HL-60/S4 treated with retinoic acid at 250 ng/mL for 4 days and 3 days (cell line): ENCODE measurements around the gene CSTF2T.
"Not testable (repeated sequence)": the region's sequence is repeated elsewhere in the genome, so short reads cannot be mapped to it uniquely, and the experiment has no call there.

Experiments used
- in situ Hi-C: fragments of 300-500 bp; cut with MboI; formaldehyde crosslinking; loops from 2 replicates; pipeline ENCODE4 v1.7.0; 2022; ENCODE audit warnings: low sequenced_read_pairs

CSTF2T gene

DNA sequence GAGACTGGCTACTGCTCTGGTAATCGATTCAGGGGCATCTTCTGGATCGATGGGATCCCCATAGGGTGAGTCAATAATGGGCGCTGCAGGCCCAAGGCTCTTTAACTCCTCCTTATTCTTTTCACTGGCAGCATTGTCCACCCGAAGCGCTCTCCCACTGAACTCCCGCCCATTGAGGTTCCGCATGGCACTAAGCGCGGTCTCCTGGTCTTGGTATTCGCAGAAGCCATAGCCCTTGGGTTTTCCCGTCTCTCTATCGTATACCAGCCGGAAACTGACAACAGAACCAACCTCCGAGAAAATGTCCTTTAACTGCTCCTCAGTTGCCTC is 285 bp downstream of the CSTF2T start:
- in situ Hi-C loops = no loop called here

DNA sequence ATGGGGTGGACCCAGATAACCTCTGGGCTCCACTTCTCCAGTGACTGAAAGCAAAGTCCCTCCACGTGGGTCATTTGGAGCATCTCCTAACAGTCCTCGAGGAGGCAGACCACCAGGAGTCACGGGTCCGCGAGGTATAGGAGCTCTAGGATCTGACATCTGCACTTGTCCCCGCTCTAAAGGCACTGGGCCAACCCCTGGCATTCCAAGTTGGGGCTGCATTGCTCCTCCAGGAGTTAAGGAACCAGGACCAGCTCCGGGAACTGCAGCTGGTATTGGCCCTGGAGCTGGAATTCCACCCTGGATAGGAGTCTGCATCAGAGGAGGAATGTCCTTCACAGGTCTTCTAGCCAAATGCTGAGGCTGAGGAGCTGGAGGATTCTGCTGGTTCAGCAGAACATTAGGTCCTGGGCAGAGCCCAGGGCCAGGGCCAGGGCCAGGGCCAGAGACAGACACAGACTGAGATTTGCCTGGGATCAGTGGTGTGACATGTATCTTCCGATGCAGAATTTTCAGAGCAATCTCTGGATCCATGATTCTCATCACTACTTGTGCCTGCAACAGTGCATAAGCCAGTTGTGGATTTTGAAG is 827 bp downstream of the CSTF2T start:
- in situ Hi-C loops = no loop called here

DNA sequence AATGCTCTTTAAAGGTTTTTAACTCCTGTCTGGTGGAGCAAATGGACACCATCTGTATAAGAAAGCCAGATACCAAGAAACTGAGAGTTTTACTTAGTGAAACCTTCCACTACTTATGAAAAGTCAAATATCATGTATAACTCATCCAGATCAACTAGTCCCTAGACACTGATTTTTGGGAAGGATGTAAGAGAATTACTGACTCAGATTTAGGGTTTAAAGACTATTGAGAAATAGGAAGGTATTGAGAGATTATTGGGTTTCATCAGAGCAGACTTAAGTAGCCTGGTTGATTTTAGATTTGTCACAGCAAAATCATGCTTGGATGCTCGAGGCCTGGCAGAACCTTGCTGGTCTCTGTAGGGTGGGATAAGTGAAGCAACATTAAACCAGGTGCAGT is 3.1 kb downstream of the CSTF2T start:
- in situ Hi-C loops = no loop called here

DNA sequence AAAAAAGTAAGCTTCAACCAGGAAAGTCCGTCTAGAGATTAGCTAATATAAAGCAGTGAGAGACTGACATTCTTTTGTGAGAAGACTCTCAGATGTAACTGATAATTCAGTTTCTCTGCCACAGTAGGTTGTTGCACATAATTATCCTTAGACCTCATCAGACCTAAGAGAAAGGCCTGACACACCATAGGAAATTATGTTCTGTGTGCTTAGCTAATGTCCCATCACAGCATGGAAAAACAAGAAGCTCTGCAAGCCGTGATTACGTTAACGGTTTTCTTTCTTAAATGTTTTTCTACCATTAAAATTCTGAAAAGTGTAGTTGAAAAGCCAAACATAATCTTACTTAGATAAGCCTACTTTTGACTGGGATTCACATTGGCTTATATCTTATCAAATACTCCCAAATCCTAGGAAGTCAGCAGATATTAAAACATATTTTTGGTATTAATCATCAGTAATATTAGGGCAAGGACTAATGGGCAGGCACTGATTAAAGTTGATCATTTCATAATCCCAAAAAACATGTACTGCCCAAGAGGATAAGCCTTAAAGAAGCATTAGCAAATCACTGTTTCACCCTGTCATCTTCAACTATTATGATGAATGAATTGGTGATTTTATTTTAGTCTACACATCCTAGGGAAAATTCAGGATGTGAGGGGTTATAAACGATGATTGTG is 5.2 kb downstream of the CSTF2T start:
- in situ Hi-C loops = no loop called here

DNA sequence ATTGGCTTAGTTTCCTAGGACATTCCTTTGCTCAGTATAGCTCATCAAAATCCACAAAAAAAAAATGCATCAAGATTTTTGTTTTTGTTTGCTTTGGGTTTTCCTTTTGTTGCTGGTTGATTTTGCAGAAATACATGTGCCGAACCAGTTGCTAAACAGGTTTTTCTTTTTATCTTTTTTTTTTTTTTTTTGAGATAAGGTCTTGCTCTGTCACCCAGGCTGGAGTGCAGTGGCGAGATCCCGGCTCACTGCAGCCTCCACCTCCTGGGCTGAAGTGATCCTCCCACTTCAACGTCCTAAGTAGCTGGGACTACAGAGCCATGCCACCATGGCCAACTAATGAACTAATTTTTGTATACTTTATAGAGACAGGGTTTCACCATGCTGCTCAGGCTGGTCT is 8.3 kb downstream of the CSTF2T start:
- in situ Hi-C loops = no loop called here

DNA sequence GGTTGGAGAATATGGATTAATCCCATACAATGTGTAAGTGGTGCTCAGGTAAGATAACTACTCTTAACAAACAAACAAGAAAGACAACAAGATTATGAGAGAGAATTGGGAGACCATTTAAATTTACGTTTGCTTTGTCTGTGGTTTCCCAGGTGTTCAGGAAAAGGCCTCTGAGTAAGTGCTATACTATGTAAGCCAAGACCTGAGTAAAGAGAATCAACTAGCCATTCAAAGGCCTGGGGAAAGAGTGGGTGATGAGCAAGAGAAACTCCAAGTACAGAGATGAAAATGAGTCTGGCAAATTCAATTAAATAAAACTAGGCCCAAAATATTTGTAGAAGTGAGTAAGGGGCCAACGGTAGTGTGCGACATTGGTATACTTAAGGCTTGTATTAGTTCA is 9.9 kb downstream of the CSTF2T start:
- in situ Hi-C loops = no loop called here

DNA sequence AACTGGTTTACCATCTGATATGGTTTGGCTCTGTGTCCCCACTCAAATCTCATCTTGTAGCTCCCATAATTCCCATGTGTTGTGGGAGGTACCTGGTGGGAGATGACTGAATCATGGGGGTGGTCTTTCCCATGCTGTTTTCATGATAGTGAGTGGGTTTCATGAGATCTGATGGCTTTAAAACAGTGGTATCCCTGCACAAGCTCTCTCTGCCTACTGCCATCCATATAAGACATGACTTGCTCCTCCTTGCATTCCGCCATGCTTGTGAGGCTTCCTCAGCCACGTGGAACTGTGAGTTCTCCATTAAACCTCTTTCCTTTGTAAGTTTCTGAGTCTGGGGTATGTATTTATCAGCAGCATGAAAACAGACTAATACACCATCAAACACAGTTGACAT is 10.6 kb downstream of the CSTF2T start:
- in situ Hi-C loops = not testable (repeated sequence)

DNA sequence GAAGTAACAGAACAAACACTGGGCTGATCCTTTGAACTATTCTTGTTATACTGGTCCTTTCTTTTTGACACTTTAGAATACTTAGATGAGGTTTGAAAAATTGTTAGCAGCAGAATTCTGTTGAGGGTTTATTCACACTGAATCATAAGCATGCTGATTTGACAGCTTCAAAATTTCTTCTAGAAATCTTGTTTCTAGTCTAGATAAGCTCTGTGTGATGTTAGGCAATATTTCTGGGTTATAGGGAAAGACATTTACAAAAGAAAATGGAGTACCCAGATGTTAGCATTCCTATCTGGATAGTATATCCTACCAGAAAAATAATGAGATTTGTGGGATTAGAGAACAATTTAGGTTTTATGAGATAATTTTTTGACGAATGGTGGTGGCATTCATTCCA is 12.1 kb downstream of the CSTF2T start:
- in situ Hi-C loops = no loop called here

DNA sequence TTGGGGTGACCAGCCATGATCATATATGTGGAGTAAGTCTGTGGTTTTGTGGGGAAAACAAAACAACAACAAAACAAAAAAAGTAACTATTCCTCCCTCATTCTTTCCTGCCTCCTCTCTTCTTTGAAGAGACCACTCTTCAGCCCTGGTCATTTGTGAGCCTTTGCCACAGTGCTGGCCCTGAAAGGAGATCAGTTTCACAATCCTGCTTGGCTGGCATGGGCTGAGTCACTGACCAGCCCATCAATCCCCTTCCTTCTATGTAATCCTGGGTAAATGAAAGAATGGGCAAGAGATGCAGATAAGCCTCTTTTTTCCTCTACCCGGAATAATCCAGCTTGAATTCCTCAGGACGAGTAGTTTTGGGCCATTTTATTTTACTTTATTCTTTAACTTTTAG is 13.6 kb downstream of the CSTF2T start:
- in situ Hi-C loops = no loop called here

DNA sequence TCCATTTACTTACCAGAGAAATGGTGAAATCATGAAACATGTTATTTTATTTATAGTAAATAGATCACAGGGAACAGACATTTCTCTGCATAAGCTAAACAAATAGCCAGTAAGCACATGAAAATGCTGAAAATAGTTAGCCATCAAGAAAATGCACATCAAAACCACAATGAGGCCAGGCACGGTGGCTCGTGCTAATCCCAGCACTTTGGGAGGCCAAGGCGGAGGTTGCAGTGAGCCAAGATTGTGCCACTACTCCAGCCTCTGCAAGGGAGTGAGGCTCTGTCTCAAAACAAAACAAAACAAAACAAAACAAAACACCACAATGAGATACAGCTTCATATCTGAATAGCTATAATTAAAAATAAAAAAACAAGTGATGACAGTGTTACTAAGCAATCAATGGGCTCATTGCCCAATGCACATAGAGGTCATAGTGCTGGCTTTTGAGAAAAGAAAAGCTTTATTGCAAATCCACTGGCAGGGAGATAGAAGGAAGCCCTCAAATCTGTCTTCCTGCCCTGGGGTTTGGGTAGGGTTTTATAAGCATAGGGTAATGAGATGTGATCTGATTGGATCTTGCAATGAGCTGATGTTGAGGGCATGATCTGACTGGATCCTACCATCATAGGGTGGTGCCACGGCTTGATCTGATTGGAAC is 16.2 kb downstream of the CSTF2T start:
- in situ Hi-C loops = no loop called here

DNA sequence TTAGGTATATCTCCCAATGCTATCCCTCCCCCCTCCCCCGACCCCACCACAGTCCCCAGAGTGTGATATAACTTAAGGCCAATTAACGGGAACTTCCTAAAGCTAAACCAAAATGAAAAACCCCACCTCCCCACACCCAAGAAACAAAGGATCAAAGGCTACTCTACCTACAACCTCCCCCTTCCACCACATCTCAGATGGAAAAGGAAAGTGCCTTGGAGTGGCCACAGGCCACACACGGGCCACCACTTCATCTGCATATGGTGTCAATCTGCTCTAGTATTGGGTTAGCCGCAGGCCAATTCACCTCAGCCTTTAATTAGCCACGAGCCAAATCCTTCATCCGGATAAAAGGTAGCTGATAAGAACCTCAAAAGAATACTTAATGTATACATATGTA is 19.6 kb downstream of the CSTF2T start:
- in situ Hi-C loops = no loop called here

DNA sequence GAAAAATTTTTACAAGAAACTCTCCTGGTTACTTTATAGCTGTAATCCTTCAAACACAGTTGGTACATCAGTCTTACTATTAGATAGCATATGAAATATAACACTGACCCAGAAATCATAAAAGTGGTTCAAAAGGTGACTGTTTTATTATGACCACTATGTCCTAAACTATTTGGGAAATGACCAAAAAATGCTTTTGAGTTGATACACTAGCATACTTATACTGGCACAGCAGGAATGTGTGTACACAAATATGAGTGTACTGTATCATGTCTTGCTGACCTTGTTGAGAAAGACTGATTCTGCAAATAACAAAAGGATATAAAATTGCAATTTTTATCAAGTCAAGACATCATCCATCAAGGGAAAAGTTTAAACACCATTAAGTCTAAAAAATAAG is 24.3 kb downstream of the CSTF2T start:
- in situ Hi-C loops = no loop called here

DNA sequence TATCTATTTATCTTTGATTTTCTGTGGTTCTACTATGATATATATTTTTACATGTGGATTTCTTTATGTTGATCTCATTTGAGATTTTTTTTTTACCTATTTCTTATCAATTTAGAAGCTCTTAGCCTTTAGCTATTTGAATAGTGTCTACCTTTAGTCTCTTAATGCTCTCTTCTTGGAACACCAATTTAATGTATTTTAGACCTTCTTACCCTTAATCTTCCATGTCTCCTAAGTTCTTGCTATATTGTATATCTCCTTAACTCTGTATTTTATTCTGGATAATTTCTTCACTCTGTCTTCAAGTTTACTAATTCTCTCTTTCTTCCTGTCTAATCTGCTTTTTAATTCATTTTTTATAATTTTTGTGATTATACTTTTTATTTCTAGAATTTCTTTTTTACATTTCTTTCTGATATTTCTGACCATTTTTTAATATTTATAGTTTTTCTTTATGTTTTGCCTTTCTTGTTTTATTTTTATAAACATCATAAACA is 27.3 kb downstream of the CSTF2T start:
- in situ Hi-C loops = no loop called here

DNA sequence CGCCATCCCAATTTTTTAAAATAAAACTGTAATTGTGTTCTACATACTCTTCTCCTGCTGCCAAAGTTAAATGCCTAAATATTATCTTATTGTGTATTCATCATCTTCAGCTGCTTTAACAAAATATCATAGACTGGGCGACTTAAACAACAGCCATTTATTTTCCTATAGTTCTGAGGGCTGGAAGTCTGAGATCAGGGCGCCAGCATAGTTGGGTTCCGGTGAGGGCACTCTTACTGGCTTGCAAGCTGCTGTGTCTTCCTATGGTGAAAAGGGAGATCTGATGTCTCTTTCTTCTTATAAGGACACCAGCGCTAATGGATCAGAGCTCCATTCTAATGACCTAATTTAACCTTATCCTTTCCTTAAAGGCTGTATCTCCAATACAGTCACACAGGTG is 30.4 kb downstream of the CSTF2T start:
- in situ Hi-C loops = no loop called here

DNA sequence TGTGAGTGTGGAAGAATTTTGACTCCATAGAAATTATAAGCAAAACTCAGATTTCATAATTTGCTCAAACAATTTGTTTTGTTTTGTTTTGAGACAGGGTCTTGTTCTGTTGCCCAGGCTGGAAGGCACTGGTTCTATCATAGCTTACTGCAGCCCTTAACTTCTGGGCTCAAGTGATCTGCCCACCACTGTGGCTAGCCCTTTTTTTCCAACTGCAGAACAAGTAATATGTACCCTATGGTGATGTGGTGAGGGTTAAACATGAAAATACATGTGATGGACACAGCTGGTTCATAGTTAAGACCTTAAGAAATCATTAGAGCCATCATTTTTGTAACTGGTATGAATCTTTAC is 31.1 kb downstream of the CSTF2T start:
- in situ Hi-C loops = no loop called here

DNA sequence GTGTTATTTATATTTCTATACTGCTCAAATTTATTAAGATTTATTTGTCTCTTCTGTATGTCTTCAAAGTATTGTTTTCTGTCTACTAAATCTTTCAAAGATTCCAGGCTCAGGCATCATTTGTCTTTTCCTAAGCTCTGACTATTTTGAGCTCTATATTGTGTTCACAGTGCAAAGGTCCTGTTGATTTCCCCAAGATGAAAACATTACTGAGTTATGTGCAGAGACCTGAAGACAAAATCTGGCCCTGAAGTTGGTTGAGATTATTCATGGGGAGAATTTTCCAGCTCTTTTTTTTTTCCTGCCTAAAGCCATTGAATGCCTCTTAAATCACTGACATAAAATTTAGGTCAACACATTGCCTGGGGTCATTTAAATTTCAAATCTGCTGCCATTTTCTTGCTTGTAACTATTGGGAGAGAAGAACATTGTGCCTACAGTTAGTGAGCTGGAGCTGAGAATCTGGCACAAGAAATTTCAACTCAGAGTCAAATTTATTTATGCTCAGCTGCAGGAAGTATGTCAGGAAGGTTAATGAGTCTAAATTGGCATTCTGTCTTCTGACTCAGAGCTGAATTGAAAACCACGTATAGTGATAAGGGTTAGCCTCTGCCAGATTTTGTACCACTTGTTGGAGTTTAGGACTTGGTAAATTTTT is 31.6 kb downstream of the CSTF2T start:
- in situ Hi-C loops = no loop called here

DNA sequence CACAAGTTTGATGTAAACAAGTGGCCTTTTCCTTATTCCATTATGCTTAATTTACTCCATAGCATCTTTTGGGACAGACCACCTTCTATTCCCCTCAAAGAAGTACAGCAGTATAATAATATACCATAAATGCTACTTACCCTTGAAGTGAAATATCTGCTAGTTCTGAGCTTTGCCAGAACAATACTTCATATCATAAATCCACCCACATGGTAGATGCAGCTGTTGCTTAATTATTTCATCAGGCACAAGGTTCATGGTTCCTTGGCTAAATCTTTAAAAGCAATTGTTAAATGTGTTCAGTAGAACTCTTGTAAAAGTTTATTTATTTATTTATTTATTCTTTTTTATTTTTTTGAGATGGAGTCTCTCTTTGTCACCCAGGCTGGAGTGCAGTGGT is 32.9 kb downstream of the CSTF2T start:
- in situ Hi-C loops = no loop called here

DNA sequence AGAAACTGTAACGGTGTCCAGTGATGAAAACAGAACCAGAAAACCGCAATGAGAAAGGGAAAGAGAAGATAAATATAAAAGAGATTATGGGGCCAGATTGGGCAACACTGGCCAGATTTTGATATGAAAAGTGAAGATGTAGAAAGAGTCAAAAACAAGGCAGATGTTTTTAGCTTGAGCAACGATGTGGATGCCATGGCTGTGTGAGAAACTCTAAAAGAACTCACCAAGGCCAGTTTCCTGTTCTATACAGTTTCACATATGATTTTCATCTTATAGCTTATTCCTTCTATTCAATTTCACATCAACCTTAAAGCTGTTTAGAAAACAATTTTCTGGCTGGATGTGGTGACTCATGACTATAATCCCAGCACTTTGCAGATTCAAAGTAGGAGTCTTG is 36.3 kb downstream of the CSTF2T start:
- in situ Hi-C loops = no loop called here

DNA sequence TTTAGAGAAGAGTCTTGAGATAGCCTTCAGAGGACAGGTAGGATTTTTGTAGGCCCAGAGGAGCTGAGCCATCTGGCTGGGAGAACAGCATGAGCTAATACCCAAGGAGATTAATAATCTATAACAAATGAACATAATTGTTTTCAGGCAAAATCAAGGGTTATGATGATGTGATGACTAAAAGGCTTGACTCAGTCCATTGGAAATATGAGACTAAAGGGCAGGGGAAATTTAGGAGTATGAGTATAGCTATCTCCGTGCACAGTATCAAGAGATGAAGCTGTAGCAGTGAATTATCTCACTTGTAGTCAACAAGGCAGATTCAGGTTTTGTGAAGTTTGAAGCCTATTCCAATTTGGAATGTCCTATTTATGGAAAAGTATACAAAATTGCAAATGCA is 40.1 kb downstream of the CSTF2T start:
- in situ Hi-C loops = no loop called here

DNA sequence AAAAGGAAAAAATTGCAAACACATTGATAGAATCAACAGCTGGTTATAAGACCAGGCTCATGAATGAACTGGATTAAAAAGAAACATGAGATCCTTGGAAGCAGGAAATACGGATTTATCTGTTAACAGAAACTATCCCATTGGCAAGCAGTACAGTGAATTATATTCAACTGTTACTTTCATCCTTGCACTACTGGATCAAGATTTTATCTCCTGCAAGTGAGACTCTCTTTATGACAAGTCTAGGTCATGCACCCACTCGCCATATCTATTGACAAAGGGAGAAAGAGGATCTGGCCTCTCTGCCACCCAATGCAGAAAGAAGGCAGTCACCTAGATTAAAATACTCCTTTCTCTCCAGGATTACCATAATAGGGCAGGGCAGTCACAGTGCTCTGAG is 41.4 kb downstream of the CSTF2T start:
- in situ Hi-C loops = no loop called here

DNA sequence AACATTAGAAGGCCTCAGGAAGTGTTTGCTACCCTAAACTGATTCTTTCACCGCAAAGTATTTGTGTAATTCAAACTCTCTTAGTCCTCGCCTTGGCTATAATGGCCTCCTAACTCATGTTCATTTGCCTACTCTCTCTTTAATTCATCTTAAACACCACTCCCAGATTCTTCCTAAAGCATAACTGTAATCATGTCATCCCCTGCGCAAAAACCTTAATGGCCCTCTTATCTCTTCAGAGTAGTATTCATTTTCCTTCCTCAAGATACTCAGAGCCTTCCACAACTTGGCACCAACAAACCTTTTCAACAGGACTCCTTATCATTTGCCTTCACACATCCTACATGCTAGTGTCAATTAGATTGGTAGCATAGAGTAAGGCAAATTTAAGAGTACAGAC is 42.9 kb downstream of the CSTF2T start:
- in situ Hi-C loops = no loop called here

DNA sequence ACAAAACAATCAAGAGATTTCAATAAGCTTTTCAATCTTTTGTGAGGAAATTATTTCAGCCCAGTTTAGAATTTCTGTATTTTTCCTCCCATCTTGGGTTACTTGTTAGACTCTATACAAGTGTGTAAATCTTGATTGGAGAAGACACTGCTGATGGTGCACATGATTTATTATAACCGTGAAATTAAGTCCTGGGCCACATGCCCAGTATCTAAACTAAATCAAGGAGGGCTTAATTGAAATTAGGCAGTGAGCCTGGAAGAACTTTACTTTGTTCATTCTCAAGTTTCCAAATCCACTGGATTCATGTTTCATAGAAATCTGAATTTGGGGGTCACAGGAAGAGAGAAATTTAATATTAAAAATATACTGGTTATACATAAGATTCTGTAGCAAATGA is 44.5 kb downstream of the CSTF2T start:
- in situ Hi-C loops = no loop called here
